Caco-2 (cell line): ENCODE data around the gene RRBP1. TPM values are rescaled to one million over a fixed set of nuclear protein-coding genes. Genes with fewer than 3 reads are reported as not detected.

Experiments used
- BruUV-seq: library from RNA; stranded (reverse); fragments of 400-500 nt; replicated peaks from 2 replicates; lab custom pipeline; 2021; lab: Mats Ljungman, UMichigan
- CTCF ChIA-PET: fragments of 300-600 bp; sonication (Branson Sonifier 250); formaldehyde crosslinking; loops from one replicate; lab custom pipeline; 2022; ENCODE audit warnings: antibody characterized with exemption; lab: Charles Lee
- POLR2A ChIA-PET: fragments of 300-600 bp; sonication (Branson Sonifier 250); formaldehyde crosslinking; loops from one replicate; lab custom pipeline; 2022; ENCODE audit warnings: antibody characterized with exemption; lab: Charles Lee
- DNase-seq, 2 experiments: peaks; one replicate each; pipeline versions ENCODE4 v3.0.0 to v3.0.0-alpha.2; 2020 to 2022
- H3K27me3 ChIP-seq: replicated peaks from 2 replicates; pipeline ENCODE4 v1.6.0; 2011; ENCODE audit warnings: low read length; ENCODE audit not compliant: control insufficient read depth, insufficient read depth
- H3K36me3 ChIP-seq: 2 replicates; pipeline ENCODE4 v1.5.1; 2011; ENCODE audit warnings: low read length; ENCODE audit not compliant: control insufficient read depth, insufficient read depth
- H3K4me1 ChIP-seq: fragments of 250-450 bp; sonication (Bioruptor Pico); 2 replicates; pipeline ENCODE4 v1.5.1; 2020; ENCODE audit warnings: mild to moderate bottlenecking
- H3K4me3 ChIP-seq: 2 replicates; pipeline ENCODE4 v1.5.1; 2011; ENCODE audit warnings: low read depth, mild to moderate bottlenecking, control low read depth, low read length
- H3K9me3 ChIP-seq: fragments of 250-450 bp; sonication (Bioruptor Pico); 2 replicates; pipeline ENCODE4 v1.5.1; 2020; ENCODE audit warnings: mild to moderate bottlenecking, moderate library complexity
- H3K27ac Mint-ChIP-seq: one replicate; pipeline ENCODE4 v1.8.0; 2022; ENCODE audit warnings: mixed read lengths; ENCODE audit not compliant: unreplicated experiment
- H3K27me3 Mint-ChIP-seq: one replicate; pipeline ENCODE4 v1.8.0; 2022; ENCODE audit warnings: mixed read lengths; ENCODE audit not compliant: insufficient read depth, unreplicated experiment
- H3K36me3 Mint-ChIP-seq: one replicate; pipeline ENCODE4 v1.8.0; 2022; ENCODE audit warnings: mild to moderate bottlenecking, mixed read lengths; ENCODE audit not compliant: insufficient read depth, unreplicated experiment
- H3K4me1 Mint-ChIP-seq: one replicate; pipeline ENCODE4 v1.8.0; 2022; ENCODE audit warnings: low read depth, mixed read lengths; ENCODE audit not compliant: unreplicated experiment
- H3K4me3 Mint-ChIP-seq: one replicate; pipeline ENCODE4 v1.8.0; 2022; ENCODE audit warnings: mild to moderate bottlenecking, moderate library complexity, mixed read lengths; ENCODE audit not compliant: unreplicated experiment
- H3K9me3 Mint-ChIP-seq: one replicate; pipeline ENCODE4 v1.8.0; 2022; ENCODE audit warnings: mixed read lengths; ENCODE audit not compliant: unreplicated experiment
- intact Hi-C: fragments of 100-400 bp; cut with micrococcal nuclease; formaldehyde crosslinking; loops from one replicate; pipeline ENCODE4 v1.10.0; 2022; ENCODE audit not compliant: unreplicated experiment
- total RNA-seq: library from RNA; stranded (reverse); gene quantifications from 2 replicates; pipeline ENCODE4 v1.2.3, GENCODE V29; 2022
- TF ChIP-seq, protein P1 (sequence below), 2 experiments: fragments of 200-600 bp in 1 of 2; IDR thresholded peaks; 1 replicate in 1 of 2; 2 replicates in 1 of 2; pipeline versions ENCODE4 v1.5.1 to v1.8.0; 2011 to 2022; ENCODE audit warnings: antibody characterized with exemption in 1 of 2, control low read depth in 1 of 2, inconsistent platforms in 1 of 2, low read depth in 1 of 2, low read length in 1 of 2, mild to moderate bottlenecking in 1 of 2, moderate library complexity in 1 of 2; ENCODE audit not compliant: insufficient read depth in 1 of 2, severe bottlenecking in 1 of 2, unreplicated experiment in 1 of 2

RRBP1 gene
- total RNA-seq, 1 experiment from 2014 or later = 758 TPM

- DNase-seq = peak in 1 of 2 experiments; percentile 23
- BruUV-seq = no TSS peak
- H3K36me3 Mint-ChIP-seq = peaks cover 100% of the 10 kb centered on the region
- H3K27me3 ChIP-seq = no peaks in the 10 kb centered on the region
- H3K9me3 Mint-ChIP-seq = no peaks in the 10 kb centered on the region
- no peak overlapping the region for H3K4me3 Mint-ChIP-seq
- ChIA-PET POLR2A (no interaction called here), CTCF (no interaction called here)
- TF ChIP-seq, protein P1, sequence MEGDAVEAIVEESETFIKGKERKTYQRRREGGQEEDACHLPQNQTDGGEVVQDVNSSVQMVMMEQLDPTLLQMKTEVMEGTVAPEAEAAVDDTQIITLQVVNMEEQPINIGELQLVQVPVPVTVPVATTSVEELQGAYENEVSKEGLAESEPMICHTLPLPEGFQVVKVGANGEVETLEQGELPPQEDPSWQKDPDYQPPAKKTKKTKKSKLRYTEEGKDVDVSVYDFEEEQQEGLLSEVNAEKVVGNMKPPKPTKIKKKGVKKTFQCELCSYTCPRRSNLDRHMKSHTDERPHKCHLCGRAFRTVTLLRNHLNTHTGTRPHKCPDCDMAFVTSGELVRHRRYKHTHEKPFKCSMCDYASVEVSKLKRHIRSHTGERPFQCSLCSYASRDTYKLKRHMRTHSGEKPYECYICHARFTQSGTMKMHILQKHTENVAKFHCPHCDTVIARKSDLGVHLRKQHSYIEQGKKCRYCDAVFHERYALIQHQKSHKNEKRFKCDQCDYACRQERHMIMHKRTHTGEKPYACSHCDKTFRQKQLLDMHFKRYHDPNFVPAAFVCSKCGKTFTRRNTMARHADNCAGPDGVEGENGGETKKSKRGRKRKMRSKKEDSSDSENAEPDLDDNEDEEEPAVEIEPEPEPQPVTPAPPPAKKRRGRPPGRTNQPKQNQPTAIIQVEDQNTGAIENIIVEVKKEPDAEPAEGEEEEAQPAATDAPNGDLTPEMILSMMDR (IDR thresholded peaks at IDR 0.05; ENCODE audit: insufficient read depth in 1 of 2, low read depth in 1 of 2, low read length in 1 of 2, severe bottlenecking in 1 of 2, unreplicated experiment in 1 of 2) = no peak
- H3K4me3 ChIP-seq = no peak overlapping the region
- peaks cover 18% of the 10 kb centered on the region for H3K4me1 Mint-ChIP-seq
- H3K9me3 ChIP-seq = no peaks in the 10 kb centered on the region
- peak overlapping the region; percentile 45 for H3K27ac Mint-ChIP-seq
- no peaks in the 10 kb centered on the region for H3K4me1 ChIP-seq
- intact Hi-C loops = no loop called here
- peaks cover 16% of the 10 kb centered on the region for H3K36me3 ChIP-seq
- no peaks in the 10 kb centered on the region for H3K27me3 Mint-ChIP-seq
Observed at GRCh38 chr20:17644451-17644850, 37.6 kb downstream of the RRBP1 start.

GRCh38 chr20:17643531-17644188 lies 38.4 kb downstream of the RRBP1 start:
- BruUV-seq = no TSS peak
- H3K36me3 ChIP-seq = peaks cover 18% of the 10 kb centered on the region
- H3K4me3 Mint-ChIP-seq = no peak overlapping the region
- intact Hi-C loops = no loop called here
- H3K27ac Mint-ChIP-seq = peak overlapping the region; percentile 45
- H3K27me3 Mint-ChIP-seq = no peaks in the 10 kb centered on the region
- peaks cover 100% of the 10 kb centered on the region for H3K36me3 Mint-ChIP-seq
- ChIA-PET POLR2A (no interaction called here), CTCF (no interaction called here)
- no peak for DNase-seq
- H3K27me3 ChIP-seq = no peaks in the 10 kb centered on the region
- no peaks in the 10 kb centered on the region for H3K9me3 ChIP-seq
- H3K4me3 ChIP-seq = no peak overlapping the region
- H3K9me3 Mint-ChIP-seq = no peaks in the 10 kb centered on the region
- TF ChIP-seq, protein P1 (IDR thresholded peaks at IDR 0.05; ENCODE audit: insufficient read depth in 1 of 2, low read depth in 1 of 2, low read length in 1 of 2, severe bottlenecking in 1 of 2, unreplicated experiment in 1 of 2) = no peak
- no peaks in the 10 kb centered on the region for H3K4me1 ChIP-seq
- peaks cover 15% of the 10 kb centered on the region for H3K4me1 Mint-ChIP-seq

DNA sequence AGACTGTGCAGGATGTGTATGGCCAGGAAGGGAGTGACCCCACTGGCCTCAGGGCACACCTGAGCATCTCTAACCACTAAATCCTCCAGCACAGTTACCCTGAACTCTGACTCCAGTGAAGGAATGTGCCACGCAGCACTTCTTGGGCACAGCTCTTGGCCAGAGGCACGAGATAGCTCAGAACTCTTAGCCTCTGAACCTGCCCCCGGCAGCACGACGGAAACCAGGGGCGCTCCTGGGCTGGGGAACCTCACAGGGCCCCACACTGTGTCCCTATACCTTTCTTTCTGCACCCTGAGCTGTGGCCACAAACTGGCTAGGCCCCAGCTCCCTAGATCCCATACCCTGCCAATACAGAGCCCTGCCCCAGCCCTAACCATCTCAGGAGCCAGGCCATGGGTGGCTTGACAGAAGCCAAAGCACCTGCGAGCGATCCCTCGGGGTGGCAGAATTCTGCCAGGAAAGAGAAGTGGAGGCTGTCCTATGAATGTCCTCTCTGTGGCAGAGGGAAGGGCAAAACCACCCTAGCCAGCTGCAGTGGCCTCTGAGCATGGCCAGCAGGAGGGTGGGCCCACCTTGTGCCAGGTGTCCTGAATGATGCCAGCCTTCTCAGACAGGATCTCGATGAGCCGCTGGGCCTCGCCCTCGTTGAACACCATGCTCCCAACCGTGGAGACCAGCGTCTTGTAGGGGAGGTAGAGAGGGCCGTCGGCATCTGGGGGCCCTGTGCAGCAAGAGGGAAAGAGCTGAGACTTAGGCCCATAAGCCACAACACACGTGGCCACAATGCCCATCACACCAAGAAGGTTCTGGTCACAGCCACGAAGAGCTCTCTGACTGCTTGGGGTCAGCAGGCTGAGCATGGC lies 39.4 kb downstream of the RRBP1 start:
- Histone ChIP-seq H3K4me1 (no peaks in the 10 kb centered on the region), H3K9me3 (no peaks in the 10 kb centered on the region), H3K4me3 (no peak overlapping the region), H3K36me3 (peaks cover 18% of the 10 kb centered on the region), H3K27me3 (no peaks in the 10 kb centered on the region)
- peaks cover 100% of the 10 kb centered on the region for H3K36me3 Mint-ChIP-seq
- no peaks in the 10 kb centered on the region for H3K27me3 Mint-ChIP-seq
- H3K4me3 Mint-ChIP-seq = no peak overlapping the region
- no TSS peak for BruUV-seq
- H3K4me1 Mint-ChIP-seq = peaks cover 15% of the 10 kb centered on the region
- ChIA-PET POLR2A (interaction anchor here (0.6 kb wide), 1 partner anchor 1779 kb away, joined by 4 read pairs; no protein-coding TSS in a partner anchor), CTCF (no interaction called here)
- H3K9me3 Mint-ChIP-seq = no peaks in the 10 kb centered on the region
- intact Hi-C loops = no loop called here
- no peak for DNase-seq
- TF ChIP-seq, protein P1 (IDR thresholded peaks at IDR 0.05; ENCODE audit: insufficient read depth in 1 of 2, low read depth in 1 of 2, low read length in 1 of 2, severe bottlenecking in 1 of 2, unreplicated experiment in 1 of 2) = no peak
- no peak overlapping the region for H3K27ac Mint-ChIP-seq
